GM19193 (cell line): ENCODE results near the gene SULF2.

Experiments
- POLR2A ChIP-seq: IDR thresholded peaks from 4 replicates; pipeline ENCODE4 v1.6.1; 2011; ENCODE audit not compliant: insufficient read depth, insufficient read length; ENCODE audit errors: extremely low read depth

Gene SULF2

GRCh38 chr20:47736570-47737152 is 48.6 kb downstream of the SULF2 start:
- TF ChIP-seq POLR2A, result no peak

DNA sequence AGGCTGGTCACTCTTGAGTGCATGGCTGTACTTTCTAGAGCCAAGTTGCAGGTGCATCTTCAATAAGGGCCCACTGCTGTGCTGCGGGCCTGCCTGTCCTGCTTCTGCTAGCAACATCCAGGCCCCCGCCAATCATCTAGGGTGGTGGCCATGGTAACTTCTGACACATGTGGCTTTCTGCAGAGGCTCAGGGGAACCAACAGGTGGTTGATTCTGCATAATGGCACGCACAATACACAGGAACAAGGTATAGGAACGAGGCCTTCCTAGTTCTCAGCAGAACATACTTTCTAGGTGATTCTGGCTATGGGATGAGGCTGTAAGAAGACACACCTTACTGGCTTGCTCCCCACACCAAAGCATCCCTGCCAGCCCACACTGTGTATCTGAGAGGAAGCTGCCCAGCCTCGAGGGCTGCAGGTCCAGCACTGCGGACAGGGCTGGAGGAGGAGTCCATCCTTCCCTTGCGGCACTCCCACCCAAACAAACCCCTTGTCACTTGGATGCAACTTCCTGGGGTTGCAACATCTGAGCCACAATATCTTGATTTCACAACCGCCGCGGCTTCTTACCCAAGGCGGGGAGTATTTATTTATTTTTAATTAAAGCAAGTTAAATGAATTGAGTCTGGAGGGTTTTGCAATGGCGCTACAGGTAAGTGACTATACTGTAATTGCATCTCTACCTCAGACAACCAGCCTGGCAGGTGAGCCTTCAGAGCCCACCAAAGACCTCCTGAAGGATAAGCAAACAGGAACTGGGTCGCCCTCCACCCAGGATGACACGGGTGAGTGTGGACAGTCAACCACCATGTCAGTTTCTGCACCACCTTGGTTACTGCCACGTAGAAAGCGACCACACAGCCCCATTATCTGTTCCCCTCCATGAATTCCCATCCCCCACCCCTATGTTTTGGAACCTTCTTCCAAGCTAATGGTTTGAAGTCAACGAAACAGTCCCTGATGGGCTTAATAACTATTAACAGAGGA is 49.6 kb downstream of the SULF2 start:
- TF ChIP-seq POLR2A, result no peak

- TF ChIP-seq POLR2A, result no peak
These were observed 50.4 kb downstream of the SULF2 start for GRCh38 chr20:47734870-47735269.

DNA sequence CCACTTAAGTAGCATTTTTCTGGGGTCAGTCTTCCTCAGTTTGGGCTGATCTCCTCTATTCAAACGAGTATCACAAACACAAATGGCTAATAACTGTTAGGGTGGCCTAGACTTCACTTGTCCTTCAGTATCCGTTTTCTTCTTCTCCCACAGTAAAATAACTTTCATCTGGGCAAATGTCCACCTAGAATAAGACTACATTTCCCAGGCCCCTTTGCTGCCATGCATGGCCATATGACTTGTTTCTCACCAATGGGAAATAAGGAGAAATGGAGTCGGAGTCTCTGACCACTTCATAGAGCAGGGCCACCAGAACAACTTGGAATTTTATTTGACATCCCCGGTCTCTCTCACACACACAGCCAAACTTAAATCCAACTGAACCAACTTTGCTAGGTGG is 51.4 kb downstream of the SULF2 start:
- TF ChIP-seq POLR2A, result no peak

GRCh38 chr20:47730744-47731143 is 54.5 kb downstream of the SULF2 start:
- TF ChIP-seq POLR2A, result no peak

DNA sequence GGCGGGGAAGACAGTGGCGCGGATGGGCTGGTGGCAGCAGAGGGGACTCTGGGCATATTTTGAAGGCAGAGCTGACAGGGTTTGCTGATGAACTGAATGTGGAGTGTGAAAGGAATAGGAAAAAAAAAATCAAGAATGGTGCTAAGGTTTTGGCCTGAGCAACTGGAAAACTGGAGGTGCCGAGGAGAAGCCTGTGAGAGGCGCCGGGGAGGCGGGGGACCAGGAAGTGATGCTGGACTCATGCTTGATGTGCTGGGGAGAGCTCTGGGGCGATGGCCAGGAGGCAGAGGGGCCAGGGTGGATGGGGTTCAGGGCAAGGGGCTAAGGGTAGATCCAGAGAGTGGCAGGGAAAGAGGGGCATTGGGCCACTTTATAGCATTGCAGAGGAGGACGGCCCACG is 55.8 kb downstream of the SULF2 start:
- no peak for TF ChIP-seq POLR2A

- no peak for TF ChIP-seq POLR2A
These were observed 57.3 kb downstream of the SULF2 start for GRCh38 chr20:47727909-47728361.

DNA sequence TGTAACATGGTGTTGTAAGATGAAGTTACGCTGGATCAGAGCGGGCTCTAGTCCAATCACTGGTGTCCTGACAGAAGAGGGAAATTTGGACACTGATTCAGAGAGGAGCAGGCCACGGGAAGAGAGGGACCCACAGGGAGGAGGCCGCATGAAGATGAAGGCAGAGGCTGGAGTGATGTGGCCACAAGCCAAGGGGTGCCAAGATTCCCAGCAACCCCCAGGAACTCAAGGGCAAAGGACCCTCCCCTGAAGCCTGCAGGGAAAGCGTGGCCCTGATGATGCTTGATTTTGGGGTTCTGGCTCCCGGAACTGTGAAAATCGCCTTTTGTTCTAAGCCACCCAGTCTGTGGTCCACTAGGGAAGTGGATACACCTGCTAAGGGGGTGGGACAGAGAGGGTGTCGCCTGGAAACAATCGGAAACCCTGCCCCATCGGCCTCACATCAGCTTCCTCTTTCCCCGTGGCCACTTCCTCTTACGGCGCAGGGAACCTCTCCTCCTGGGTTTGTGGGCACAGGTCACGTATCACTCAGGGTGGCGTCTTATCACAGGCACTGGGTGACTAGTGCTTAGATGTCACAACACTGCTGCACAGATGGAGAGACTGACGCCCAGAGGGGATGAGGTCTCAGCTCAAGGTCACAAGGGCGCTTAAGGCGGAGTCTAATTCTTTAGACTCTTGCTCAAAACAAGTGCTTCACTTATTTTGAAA is 58.0 kb downstream of the SULF2 start:
- peak; percentile 55 for TF ChIP-seq POLR2A

- no peak for TF ChIP-seq POLR2A
These were observed 58.6 kb downstream of the SULF2 start for GRCh38 chr20:47726632-47727031.

DNA sequence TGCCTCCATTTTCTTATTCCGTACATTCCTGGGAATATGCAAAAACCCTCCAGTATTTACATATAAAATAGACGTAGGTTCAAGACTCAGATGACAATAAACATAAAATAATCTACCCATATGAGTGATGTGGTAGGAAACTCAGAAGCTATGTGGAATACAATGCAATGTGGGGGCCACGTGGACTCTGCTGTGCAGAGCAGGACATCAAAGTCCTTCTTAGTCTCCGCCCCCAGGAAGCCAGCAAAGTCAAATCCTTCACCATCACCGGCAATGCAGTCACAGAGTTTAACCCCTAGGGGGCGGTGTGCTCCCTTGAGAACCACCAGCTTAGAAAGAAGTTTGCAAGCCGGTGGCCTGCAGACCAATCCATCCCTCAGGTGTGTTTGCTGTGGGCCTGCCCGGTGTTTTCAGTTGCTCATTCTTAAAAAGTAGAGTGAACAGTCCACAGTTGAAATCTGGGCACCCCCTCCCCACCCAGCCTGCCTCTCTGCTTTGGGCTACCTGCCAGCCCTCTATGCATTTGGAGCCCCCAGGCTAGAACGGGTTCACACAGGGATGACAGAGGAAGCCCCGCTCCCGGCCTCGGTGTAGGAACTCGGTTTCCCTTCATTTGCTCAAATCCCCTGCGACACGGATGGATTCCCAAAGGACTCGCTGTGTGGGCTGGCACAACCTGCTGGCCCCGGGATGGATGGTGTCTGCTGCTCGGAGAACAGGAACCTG is 59.9 kb downstream of the SULF2 start:
- TF ChIP-seq POLR2A, result no peak

- no peak for TF ChIP-seq POLR2A
These were observed 60.4 kb downstream of the SULF2 start for GRCh38 chr20:47724910-47725247.

- no peak for TF ChIP-seq POLR2A
These were observed 60.9 kb downstream of the SULF2 start for GRCh38 chr20:47724396-47724795.

GRCh38 chr20:47723322-47723721 is 62.0 kb downstream of the SULF2 start:
- TF ChIP-seq POLR2A, result no peak

GRCh38 chr20:47720636-47721427 is 64.4 kb downstream of the SULF2 start:
- no peak for TF ChIP-seq POLR2A

DNA sequence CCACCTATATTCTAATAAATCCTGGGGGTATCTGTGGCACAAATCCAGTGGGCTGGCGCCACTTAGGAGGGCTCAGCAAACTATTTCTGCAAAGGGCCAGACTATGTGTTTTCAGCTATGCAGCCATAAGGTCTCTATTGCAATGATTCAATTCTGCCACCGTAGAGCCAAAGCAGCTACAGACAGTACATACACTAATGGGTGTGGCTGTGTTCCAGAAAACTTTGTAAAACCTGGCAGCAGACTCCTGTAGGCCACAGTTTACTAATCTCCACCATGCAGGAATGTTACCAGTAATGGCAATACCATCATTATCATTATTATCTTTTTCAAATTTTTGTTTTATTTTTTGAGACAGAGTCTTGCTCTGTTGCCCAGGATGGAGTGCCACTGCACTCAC is 65.7 kb downstream of the SULF2 start:
- no peak for TF ChIP-seq POLR2A

DNA sequence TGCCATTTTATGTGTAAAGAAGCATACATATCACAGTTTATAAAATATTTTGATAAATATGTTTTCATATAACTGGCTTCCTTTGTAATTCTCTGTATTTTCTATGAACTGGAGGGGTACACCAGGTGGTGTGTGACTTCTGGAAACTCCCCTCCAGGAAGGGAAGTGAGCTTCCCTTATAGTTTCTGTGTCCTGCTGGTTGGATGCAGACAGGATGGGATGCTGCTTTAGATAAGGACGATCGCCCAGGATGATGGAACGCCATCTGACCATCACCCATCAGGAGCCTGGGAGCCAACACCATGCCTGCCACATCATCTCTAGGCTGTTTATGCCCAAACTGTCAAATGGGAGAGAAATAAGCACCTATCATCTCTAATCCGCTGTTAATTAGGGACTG is 66.1 kb downstream of the SULF2 start:
- no peak for TF ChIP-seq POLR2A
